ENCODE results near the gene PDE8B.

DNA sequence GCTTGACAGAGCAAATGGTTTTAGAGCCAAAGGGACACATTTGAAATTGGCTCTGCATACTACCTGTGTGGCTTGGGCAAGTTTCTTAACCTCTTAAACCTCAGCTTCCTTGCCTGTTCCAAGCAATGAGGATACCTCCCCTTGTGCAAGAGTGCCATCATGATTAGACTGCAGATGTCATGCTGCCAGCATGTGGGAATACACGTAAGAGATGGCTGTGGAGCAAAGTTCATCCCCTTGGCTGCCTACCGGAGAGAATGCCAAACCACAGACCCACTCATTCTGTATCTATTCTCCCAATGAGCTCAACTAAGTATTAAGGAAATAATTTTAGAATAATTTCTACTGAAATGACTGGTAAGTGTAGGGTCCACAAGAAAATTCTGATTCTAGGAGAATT, 180.3 kb downstream of the PDE8B start:
- TF ChIP-seq GATA2 (IDR thresholded peaks at IDR 0.05; ENCODE audit: low read depth, low read length) = no peak
- TF ChIP-seq GATA3 (IDR thresholded peaks at IDR 0.05; ENCODE audit: low read depth, low read length) = no peak

Data from SH-SY5Y (cell line).